HEK293 (cell line): ENCODE measurements around the gene CFL1.
A peak's percentile ranks its signal among the peaks of the same experiment; 100 is the strongest.

Experiments
- CTCF ChIA-PET: fragments of 350-600 bp; formaldehyde crosslinking; extraction: SDS; loops from one replicate; lab custom pipeline; 2021; ENCODE audit warnings: antibody characterized with exemption; lab: Yijun Ruan, JAX
- POLR2A ChIA-PET: fragments of 300-600 bp; formaldehyde crosslinking; extraction: SDS; loops from one replicate; lab custom pipeline; 2020; ENCODE audit warnings: antibody characterized with exemption, inconsistent platforms; lab: Yijun Ruan, JAX
- H3K27ac ChIP-seq: fragments of 200-500 bp; sonication (Bioruptor generic); 2 replicates; pipeline ENCODE4 v1.5.1; 2014; ENCODE audit warnings: low read depth, low read length, control low read depth, inconsistent platforms; ENCODE audit errors: extremely low read depth
- H3K36me3 ChIP-seq, 2 experiments: fragments of 200-500 bp in 1 of 2; sonication (Bioruptor generic) in 1 of 2; 1 replicate in 1 of 2; 2 replicates in 1 of 2; pipeline ENCODE4 v1.5.1; 2014 to 2017; ENCODE audit warnings: inconsistent platforms in 2 of 2, low read length in 2 of 2; ENCODE audit not compliant: control insufficient read depth in 2 of 2, insufficient read depth in 1 of 2
- H3K4me1 ChIP-seq: fragments of 200-500 bp; sonication (Bioruptor generic); 2 replicates; pipeline ENCODE4 v1.5.1; 2014; ENCODE audit warnings: mild to moderate bottlenecking, low read length, inconsistent platforms; ENCODE audit not compliant: control insufficient read depth, insufficient read depth
- H3K4me3 ChIP-seq: 2 replicates; pipeline ENCODE4 v1.5.1; 2011; ENCODE audit warnings: low read depth, mild to moderate bottlenecking, control low read depth, low read length, moderate library complexity
- H3K9me3 ChIP-seq: fragments of 200-500 bp; sonication (Bioruptor generic); 2 replicates; pipeline ENCODE4 v1.5.1; 2014; ENCODE audit warnings: low read depth, low read length, inconsistent platforms; ENCODE audit not compliant: control insufficient read depth, insufficient read depth
- BCL11B ChIP-seq: fragments of 450-650 bp; formaldehyde crosslinking; IDR thresholded peaks from 2 replicates; pipeline ENCODE4 v1.5.1; 2016; ENCODE audit warnings: low read depth, missing biosample characterization, missing genetic modification characterization
- GFI1B ChIP-seq: fragments of 450-650 bp; formaldehyde crosslinking; IDR thresholded peaks from 2 replicates; pipeline ENCODE4 v1.5.1; 2016; ENCODE audit warnings: missing biosample characterization, missing genetic modification characterization
- HOXC10 ChIP-seq: sonication (generic); formaldehyde crosslinking; IDR thresholded peaks from 2 replicates; pipeline ENCODE4 v1.8.1; 2023; ENCODE audit warnings: mild to moderate bottlenecking, missing genetic modification reagents
- KLF10 ChIP-seq: fragments of 450-650 bp; IDR thresholded peaks from 2 replicates; pipeline ENCODE4 v1.5.1; 2018; ENCODE audit warnings: missing biosample characterization, mild to moderate bottlenecking, missing genetic modification characterization
- KLF7 ChIP-seq: fragments of 450-650 bp; formaldehyde crosslinking; IDR thresholded peaks from 2 replicates; pipeline ENCODE4 v1.5.1; 2016; ENCODE audit warnings: missing biosample characterization, missing genetic modification characterization, borderline replicate concordance
- KLF8 ChIP-seq: fragments of 450-650 bp; formaldehyde crosslinking; IDR thresholded peaks from 2 replicates; pipeline ENCODE4 v1.5.1; 2016; ENCODE audit warnings: missing biosample characterization, missing genetic modification characterization
- RBAK ChIP-seq: fragments of 450-650 bp; formaldehyde crosslinking; IDR thresholded peaks from 2 replicates; pipeline ENCODE4 v1.5.1; 2016; ENCODE audit warnings: missing biosample characterization, missing genetic modification characterization
- SALL2 ChIP-seq: fragments of 450-650 bp; formaldehyde crosslinking; IDR thresholded peaks from 2 replicates; pipeline ENCODE4 v1.5.0; 2017; ENCODE audit warnings: missing biosample characterization, mild to moderate bottlenecking, missing genetic modification characterization, borderline replicate concordance
- SETDB1 ChIP-seq: IDR thresholded peaks from one replicate; pipeline ENCODE4 v1.6.1; 2017; ENCODE audit warnings: mild to moderate bottlenecking, low read length, moderate library complexity, mixed read lengths; ENCODE audit not compliant: insufficient read length
- SP2 ChIP-seq: fragments of 450-650 bp; formaldehyde crosslinking; IDR thresholded peaks from 2 replicates; pipeline ENCODE4 v1.5.1; 2016; ENCODE audit warnings: missing biosample characterization, missing genetic modification characterization
- WT1 ChIP-seq: fragments of 450-650 bp; formaldehyde crosslinking; IDR thresholded peaks from 2 replicates; pipeline ENCODE4 v1.5.1; 2016; ENCODE audit warnings: missing biosample characterization, missing genetic modification characterization
- ZFHX2 ChIP-seq: fragments of 450-650 bp; formaldehyde crosslinking; conservative IDR thresholded peaks from 2 replicates; pipeline ENCODE4 v1.5.1; 2016; ENCODE audit warnings: missing biosample characterization, missing genetic modification characterization
- ZFP3 ChIP-seq: fragments of 450-650 bp; formaldehyde crosslinking; IDR thresholded peaks from 2 replicates; pipeline ENCODE4 v1.5.1; 2016; ENCODE audit warnings: low read depth, missing biosample characterization, missing genetic modification characterization
- ZFP41 ChIP-seq: fragments of 450-650 bp; formaldehyde crosslinking; IDR thresholded peaks from 2 replicates; pipeline ENCODE4 v1.5.1; 2016; ENCODE audit warnings: missing biosample characterization, missing genetic modification characterization, borderline replicate concordance
- ZNF155 ChIP-seq: fragments of 450-650 bp; formaldehyde crosslinking; IDR thresholded peaks from 2 replicates; pipeline ENCODE4 v1.5.1; 2016; ENCODE audit warnings: missing biosample characterization, missing genetic modification characterization
- ZNF169 ChIP-seq: fragments of 450-650 bp; formaldehyde crosslinking; IDR thresholded peaks from 2 replicates; pipeline ENCODE4 v1.5.1; 2016; ENCODE audit warnings: missing biosample characterization, missing genetic modification characterization
- ZNF274 ChIP-seq, 2 experiments: fragments of 200-500 bp in 1 of 2; fragments of 450-650 bp in 1 of 2; sonication (Bioruptor generic) in 1 of 2; formaldehyde crosslinking in 1 of 2; IDR thresholded peaks; 2 replicates each; pipeline versions ENCODE4 v1.5.1 to v1.6.1; 2014 to 2016; ENCODE audit warnings: borderline replicate concordance in 1 of 2, inconsistent platforms in 1 of 2, low read length in 1 of 2, missing biosample characterization in 1 of 2, missing genetic modification characterization in 1 of 2
- ZNF350 ChIP-seq: fragments of 450-650 bp; formaldehyde crosslinking; IDR thresholded peaks from 2 replicates; pipeline ENCODE4 v1.5.0; 2017; ENCODE audit warnings: missing biosample characterization, mild to moderate bottlenecking, missing genetic modification characterization
- ZNF416 ChIP-seq: fragments of 450-650 bp; formaldehyde crosslinking; IDR thresholded peaks from 2 replicates; pipeline ENCODE4 v1.5.1; 2016; ENCODE audit warnings: missing biosample characterization, missing genetic modification characterization
- ZNF501 ChIP-seq: fragments of 450-650 bp; formaldehyde crosslinking; IDR thresholded peaks from 2 replicates; pipeline ENCODE4 v1.5.1; 2016; ENCODE audit warnings: missing biosample characterization, missing genetic modification characterization
- ZNF510 ChIP-seq: fragments of 450-650 bp; formaldehyde crosslinking; IDR thresholded peaks from 2 replicates; pipeline ENCODE4 v1.5.1; 2018; ENCODE audit warnings: mild to moderate bottlenecking, missing genetic modification characterization, missing biosample characterization; ENCODE audit not compliant: insufficient replicate concordance
- ZNF548 ChIP-seq: fragments of 450-650 bp; formaldehyde crosslinking; IDR thresholded peaks from 2 replicates; pipeline ENCODE4 v1.5.1; 2016; ENCODE audit warnings: missing biosample characterization, missing genetic modification characterization
- ZNF555 ChIP-seq: fragments of 450-650 bp; formaldehyde crosslinking; conservative IDR thresholded peaks from 2 replicates; pipeline ENCODE4 v1.5.1; 2017; ENCODE audit warnings: missing biosample characterization, mild to moderate bottlenecking, missing genetic modification characterization, inconsistent platforms
- ZNF561 ChIP-seq: fragments of 450-650 bp; IDR thresholded peaks from 2 replicates; pipeline ENCODE4 v1.5.1; 2018; ENCODE audit warnings: missing biosample characterization, missing genetic modification characterization, borderline replicate concordance
- ZNF600 ChIP-seq: fragments of 450-650 bp; formaldehyde crosslinking; IDR thresholded peaks from 2 replicates; pipeline ENCODE4 v1.5.1; 2016; ENCODE audit warnings: missing biosample characterization, missing genetic modification characterization
- ZNF610 ChIP-seq: fragments of 450-650 bp; formaldehyde crosslinking; IDR thresholded peaks from 2 replicates; pipeline ENCODE4 v1.5.1; 2016; ENCODE audit warnings: missing biosample characterization, missing genetic modification characterization, borderline replicate concordance
- ZNF621 ChIP-seq: fragments of 450-650 bp; formaldehyde crosslinking; IDR thresholded peaks from 2 replicates; pipeline ENCODE4 v1.5.1; 2017; ENCODE audit warnings: missing biosample characterization, missing genetic modification characterization
- ZNF664 ChIP-seq: fragments of 450-650 bp; formaldehyde crosslinking; IDR thresholded peaks from 2 replicates; pipeline ENCODE4 v1.5.1; 2016; ENCODE audit warnings: missing biosample characterization, missing genetic modification characterization
- ZNF747 ChIP-seq: fragments of 450-650 bp; formaldehyde crosslinking; IDR thresholded peaks from 2 replicates; pipeline ENCODE4 v1.5.1; 2016; ENCODE audit warnings: missing biosample characterization, missing genetic modification characterization
- ZNF837 ChIP-seq: fragments of 450-650 bp; formaldehyde crosslinking; IDR thresholded peaks from 2 replicates; pipeline ENCODE4 v1.5.1; 2016; ENCODE audit warnings: missing biosample characterization, missing genetic modification characterization
- ZSCAN30 ChIP-seq: fragments of 450-650 bp; IDR thresholded peaks from 2 replicates; pipeline ENCODE4 v1.5.1; 2018; ENCODE audit warnings: missing biosample characterization, mild to moderate bottlenecking, missing genetic modification characterization, moderate library complexity
- TF ChIP-seq, protein P1 (sequence below): fragments of 450-650 bp; formaldehyde crosslinking; IDR thresholded peaks from 2 replicates; pipeline ENCODE4 v1.5.1; 2017; ENCODE audit warnings: missing biosample characterization, missing genetic modification characterization

The CFL1 gene

DNA sequence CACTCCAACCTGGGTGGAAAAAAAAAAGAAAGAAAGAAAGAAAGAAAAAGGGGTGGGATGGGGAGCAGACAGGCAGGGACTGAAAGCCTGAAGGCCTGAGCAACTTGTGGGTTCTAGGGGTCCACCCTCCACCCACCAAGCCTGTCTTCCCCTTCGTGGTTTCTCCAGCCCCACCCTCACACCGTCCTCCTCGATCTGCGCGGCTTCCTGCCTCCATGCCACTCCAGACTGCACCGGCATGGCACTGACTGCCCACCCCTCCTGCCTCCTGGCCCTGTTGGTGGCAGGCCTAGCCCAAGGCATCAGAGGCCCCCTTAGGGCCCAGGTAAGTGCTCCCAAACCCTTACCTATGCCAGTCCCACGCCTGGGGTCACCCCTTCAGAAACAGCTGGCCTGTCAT lies 21.6 kb upstream of the CFL1 start, which contains the start of gene CTSW:
TSS of gene CTSW (plus strand) at position 221 of the 400 bp plus-strand sequence. CDS start at position 239, 18 bp downstream.
- Histone ChIP-seq H3K4me1 (no peaks in the 10 kb centered on the region), H3K9me3 (no peaks in the 10 kb centered on the region), H3K36me3 (peaks cover 0 to 28% of the 10 kb centered on the region in 2 experiments; a peak in 1 of 3 replicates), H3K4me3 (no peak within 1 kb of the TSS), H3K27ac (no peak within 1 kb of the TSS)
- TF ChIP-seq ZNF548 (tag by site-specific recombination) (no peak), RBAK (tag by site-specific recombination) (no peak), ZNF350 (tag by site-specific recombination) (no peak), ZNF664 (tag by site-specific recombination) (no peak), ZNF610 (tag by site-specific recombination) (no peak)
- ChIA-PET CTCF (interaction anchor here (1.4 to 1.7 kb wide), 2 partner anchors 9 to 168 kb away, joined by 4 to 6 read pairs; partner anchors contain the start of genes FIBP and KAT5), POLR2A (interaction anchor here (1.6 to 1.7 kb wide), 2 partner anchors 9 to 11 kb away, joined by 6 to 7 read pairs; partner anchors contain the start of gene FIBP)

DNA sequence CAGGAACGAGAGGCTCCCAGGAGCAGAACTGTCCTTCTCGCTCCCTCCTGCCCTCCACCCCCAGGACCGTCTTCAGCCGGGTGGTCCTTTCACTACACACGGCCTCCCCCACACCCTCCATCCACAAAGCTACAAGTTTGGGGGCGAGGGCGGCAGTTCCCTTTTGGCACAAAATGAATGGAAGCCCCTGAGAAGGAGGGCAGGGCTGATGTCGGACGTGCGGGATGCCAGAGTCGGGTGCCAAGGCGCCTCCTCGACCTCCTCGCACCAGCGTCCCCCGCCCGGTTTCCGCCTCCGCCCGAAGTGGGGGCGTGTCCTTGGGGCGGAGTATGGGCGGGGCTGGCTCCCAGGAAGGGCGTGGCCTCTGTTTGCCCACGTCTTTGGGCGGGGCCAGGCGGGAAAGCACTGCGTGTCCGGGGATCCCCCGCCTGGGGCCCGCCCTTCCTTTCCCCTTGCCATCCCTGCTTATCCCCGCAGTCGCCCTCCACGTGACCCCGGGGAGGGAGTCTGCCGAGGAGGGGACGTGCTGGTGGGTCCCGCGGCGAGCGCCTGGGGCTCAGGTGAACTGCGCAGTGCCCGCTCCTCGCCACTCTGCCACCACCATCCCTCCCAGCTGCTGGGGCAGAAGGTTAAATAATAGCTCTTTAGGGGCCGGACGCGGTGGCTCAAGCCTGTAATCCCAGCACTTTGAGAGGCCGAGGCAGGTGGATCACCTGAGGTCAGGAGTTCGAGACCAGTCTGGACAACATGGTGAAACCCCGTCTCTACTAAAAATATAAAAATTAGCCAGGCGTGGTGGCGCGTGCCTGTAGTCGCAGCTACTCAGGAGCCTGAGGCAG lies 15.6 kb upstream of the CFL1 start:
- Histone ChIP-seq H3K4me3 (peak overlapping the region; percentile 44), H3K9me3 (no peaks in the 10 kb centered on the region), H3K36me3 (no peaks in the 10 kb centered on the region), H3K27ac (no peak overlapping the region), H3K4me1 (no peaks in the 10 kb centered on the region)
- CTCF ChIA-PET, result interaction anchor here (0.6 to 2.7 kb wide), 6 partner anchors 11 to 162 kb away, joined by 3 to 35 read pairs (median 12); partner anchors contain the start of genes AP5B1, CCDC85B, FIBP and MUS81
- POLR2A ChIA-PET, result interaction anchor here (0.6 to 2.3 kb wide), 8 partner anchors 11 to 44 kb away, joined by 3 to 13 read pairs (median 4); partner anchors contain the start of genes CCDC85B, FIBP and MUS81
- no peak for TF ChIP-seq SETDB1
- TF ChIP-seq ZNF555 (tag by site-specific recombination), result no peak
- no peak for TF ChIP-seq ZFP3
- no peak; the same call in 1 of the 2 replicates for TF ChIP-seq KLF7 (tag by site-specific recombination)
- TF ChIP-seq WT1 (tag by site-specific recombination), result peak; percentile 64; the same call in 1 of the 2 replicates
- TF ChIP-seq ZFP41 (tag by site-specific recombination), result no peak
- no peak for TF ChIP-seq HOXC10 (CRISPR knock-in tag)
- 0 out of 2 replicates have a peak, but pooled peaks have one; percentile 67 for TF ChIP-seq ZNF561
- no peak for TF ChIP-seq SALL2
- no peak for TF ChIP-seq ZNF621 (tag by site-specific recombination)
- no peak for TF ChIP-seq ZNF416 (tag by site-specific recombination)
- TF ChIP-seq ZFHX2 (tag by site-specific recombination), result peak; percentile 84
- TF ChIP-seq ZNF600 (tag by site-specific recombination), result peak; percentile 70
- TF ChIP-seq, protein P1, sequence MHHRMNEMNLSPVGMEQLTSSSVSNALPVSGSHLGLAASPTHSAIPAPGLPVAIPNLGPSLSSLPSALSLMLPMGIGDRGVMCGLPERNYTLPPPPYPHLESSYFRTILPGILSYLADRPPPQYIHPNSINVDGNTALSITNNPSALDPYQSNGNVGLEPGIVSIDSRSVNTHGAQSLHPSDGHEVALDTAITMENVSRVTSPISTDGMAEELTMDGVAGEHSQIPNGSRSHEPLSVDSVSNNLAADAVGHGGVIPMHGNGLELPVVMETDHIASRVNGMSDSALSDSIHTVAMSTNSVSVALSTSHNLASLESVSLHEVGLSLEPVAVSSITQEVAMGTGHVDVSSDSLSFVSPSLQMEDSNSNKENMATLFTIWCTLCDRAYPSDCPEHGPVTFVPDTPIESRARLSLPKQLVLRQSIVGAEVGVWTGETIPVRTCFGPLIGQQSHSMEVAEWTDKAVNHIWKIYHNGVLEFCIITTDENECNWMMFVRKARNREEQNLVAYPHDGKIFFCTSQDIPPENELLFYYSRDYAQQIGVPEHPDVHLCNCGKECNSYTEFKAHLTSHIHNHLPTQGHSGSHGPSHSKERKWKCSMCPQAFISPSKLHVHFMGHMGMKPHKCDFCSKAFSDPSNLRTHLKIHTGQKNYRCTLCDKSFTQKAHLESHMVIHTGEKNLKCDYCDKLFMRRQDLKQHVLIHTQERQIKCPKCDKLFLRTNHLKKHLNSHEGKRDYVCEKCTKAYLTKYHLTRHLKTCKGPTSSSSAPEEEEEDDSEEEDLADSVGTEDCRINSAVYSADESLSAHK (tag by site-specific recombination), result no peak
- peak; percentile 91 for TF ChIP-seq SP2 (tag by site-specific recombination)
- no peak for TF ChIP-seq GFI1B (tag by site-specific recombination)
- no peak for TF ChIP-seq ZNF837 (tag by site-specific recombination)
- no peak for TF ChIP-seq ZNF155 (tag by site-specific recombination)
- TF ChIP-seq ZNF169, result no peak
- peak; percentile 96 for TF ChIP-seq KLF8
- no peak for TF ChIP-seq BCL11B
- TF ChIP-seq ZSCAN30 (tag by site-specific recombination), result no peak
- TF ChIP-seq ZNF510 (tag by site-specific recombination), result no peak
- no peak for TF ChIP-seq ZNF548 (tag by site-specific recombination)
- TF ChIP-seq ZNF501 (tag by site-specific recombination), result no peak
- no peak for TF ChIP-seq ZNF274 (IDR thresholded peaks at IDR 0.05; ENCODE audit: low read length)
- TF ChIP-seq ZNF274 (tag by site-specific recombination; IDR thresholded peaks at IDR 0.05; ENCODE audit: borderline replicate concordance), result no peak
- TF ChIP-seq KLF10, result no peak; the same call in 1 of the 2 replicates
- no peak for TF ChIP-seq ZNF747 (tag by site-specific recombination)
